ENCODE data around the gene TIMM44. TPM values are rescaled to one million over a fixed set of nuclear protein-coding genes. Genes with fewer than 3 reads are reported as not detected.

The TIMM44 gene
- total and polyA plus RNA-seq, 10 of the 15 experiments (the other 5 are each of a cell fraction or from before 2014, with no cell fraction given): 6.6 to 90.7 (median 57.6) TPM

DNA sequence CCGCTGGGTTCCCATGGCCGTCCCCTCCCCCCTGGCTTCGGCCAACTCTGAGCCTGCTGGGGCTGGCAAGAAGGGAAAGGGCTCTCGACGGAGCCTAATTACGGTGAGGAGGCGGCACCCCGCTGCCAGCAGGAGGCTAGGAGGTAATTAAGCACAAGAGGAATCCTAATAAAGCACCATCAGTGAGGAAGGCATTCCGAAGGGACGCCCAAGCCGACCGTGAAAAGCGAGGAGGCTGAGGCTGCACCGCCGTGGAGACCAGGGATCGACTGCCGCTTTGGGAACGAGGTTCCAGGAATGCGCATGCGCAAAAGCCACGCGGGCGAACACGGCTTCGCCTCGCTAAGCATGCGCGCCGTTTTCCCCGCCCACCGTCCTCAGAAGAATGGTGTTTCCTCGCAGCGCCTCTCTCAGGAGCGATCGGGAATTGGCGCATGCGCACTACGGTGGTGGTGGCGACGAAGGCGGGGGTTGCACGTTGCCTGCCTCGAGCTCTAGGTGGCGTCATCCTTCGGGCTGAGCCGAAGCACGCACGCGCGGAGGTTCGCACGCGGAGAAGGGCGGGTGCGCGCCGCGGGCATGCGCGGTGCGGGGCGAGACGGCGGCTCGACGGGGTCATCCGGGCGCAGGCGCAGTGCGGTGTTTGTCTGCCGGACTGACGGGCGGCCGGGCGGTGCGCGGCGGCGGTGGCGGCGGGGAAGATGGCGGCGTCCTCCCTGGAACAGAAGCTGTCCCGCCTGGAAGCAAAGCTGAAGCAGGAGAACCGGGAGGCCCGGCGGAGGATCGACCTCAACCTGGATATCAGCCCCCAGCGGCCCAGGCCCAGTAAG lies 40.0 kb downstream of the TIMM44 start, which contains the start of gene MAP2K7 (continued):
- TF ChIP-seq CHD2 (IDR thresholded peaks at IDR 0.05; ENCODE audit: borderline replicate concordance, low read depth, low read length) (peak; percentile 11; the same call in 1 of the 2 replicates), MTA3 (IDR thresholded peaks at IDR 0.05; ENCODE audit: borderline replicate concordance, low read length) (no peak), POLR2AphosphoS2 (IDR thresholded peaks at IDR 0.05; ENCODE audit: low read depth, low read length) (peak; percentile 94), HDAC2 (IDR thresholded peaks at IDR 0.05) (no peak), PML (IDR thresholded peaks at IDR 0.05; ENCODE audit: low read length) (peak; percentile 51; the same call in 1 of the 2 replicates), SMARCA5 (IDR thresholded peaks at IDR 0.05) (no peak; the same call in 1 of the 2 replicates), FOS (IDR thresholded peaks at IDR 0.05; ENCODE audit: borderline replicate concordance, extremely low read depth, insufficient read length) (no peak), IKZF2 (IDR thresholded peaks at IDR 0.05) (peak; percentile 36 to 52; a peak in 2 of 4 replicates), EED (IDR thresholded peaks at IDR 0.05; ENCODE audit: low read depth) (peak; percentile 68), SMAD5 (IDR thresholded peaks at IDR 0.05; ENCODE audit: low read depth) (peak; percentile 51; the same call in 1 of the 2 replicates), ASH2L (IDR thresholded peaks at IDR 0.05; ENCODE audit: borderline replicate concordance, low read depth) (no peak), CHD1 (IDR thresholded peaks at IDR 0.05; ENCODE audit: low read depth, low read length) (0 out of 2 replicates have a peak, but pooled peaks have one; percentile 31)
- TF ChIP-seq, protein P1, sequence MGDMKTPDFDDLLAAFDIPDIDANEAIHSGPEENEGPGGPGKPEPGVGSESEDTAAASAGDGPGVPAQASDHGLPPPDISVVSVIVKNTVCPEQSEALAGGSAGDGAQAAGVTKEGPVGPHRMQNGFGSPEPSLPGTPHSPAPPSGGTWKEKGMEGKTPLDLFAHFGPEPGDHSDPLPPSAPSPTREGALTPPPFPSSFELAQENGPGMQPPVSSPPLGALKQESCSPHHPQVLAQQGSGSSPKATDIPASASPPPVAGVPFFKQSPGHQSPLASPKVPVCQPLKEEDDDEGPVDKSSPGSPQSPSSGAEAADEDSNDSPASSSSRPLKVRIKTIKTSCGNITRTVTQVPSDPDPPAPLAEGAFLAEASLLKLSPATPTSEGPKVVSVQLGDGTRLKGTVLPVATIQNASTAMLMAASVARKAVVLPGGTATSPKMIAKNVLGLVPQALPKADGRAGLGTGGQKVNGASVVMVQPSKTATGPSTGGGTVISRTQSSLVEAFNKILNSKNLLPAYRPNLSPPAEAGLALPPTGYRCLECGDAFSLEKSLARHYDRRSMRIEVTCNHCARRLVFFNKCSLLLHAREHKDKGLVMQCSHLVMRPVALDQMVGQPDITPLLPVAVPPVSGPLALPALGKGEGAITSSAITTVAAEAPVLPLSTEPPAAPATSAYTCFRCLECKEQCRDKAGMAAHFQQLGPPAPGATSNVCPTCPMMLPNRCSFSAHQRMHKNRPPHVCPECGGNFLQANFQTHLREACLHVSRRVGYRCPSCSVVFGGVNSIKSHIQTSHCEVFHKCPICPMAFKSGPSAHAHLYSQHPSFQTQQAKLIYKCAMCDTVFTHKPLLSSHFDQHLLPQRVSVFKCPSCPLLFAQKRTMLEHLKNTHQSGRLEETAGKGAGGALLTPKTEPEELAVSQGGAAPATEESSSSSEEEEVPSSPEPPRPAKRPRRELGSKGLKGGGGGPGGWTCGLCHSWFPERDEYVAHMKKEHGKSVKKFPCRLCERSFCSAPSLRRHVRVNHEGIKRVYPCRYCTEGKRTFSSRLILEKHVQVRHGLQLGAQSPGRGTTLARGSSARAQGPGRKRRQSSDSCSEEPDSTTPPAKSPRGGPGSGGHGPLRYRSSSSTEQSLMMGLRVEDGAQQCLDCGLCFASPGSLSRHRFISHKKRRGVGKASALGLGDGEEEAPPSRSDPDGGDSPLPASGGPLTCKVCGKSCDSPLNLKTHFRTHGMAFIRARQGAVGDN (IDR thresholded peaks at IDR 0.05): peak; percentile 83
- TF ChIP-seq, protein P2, sequence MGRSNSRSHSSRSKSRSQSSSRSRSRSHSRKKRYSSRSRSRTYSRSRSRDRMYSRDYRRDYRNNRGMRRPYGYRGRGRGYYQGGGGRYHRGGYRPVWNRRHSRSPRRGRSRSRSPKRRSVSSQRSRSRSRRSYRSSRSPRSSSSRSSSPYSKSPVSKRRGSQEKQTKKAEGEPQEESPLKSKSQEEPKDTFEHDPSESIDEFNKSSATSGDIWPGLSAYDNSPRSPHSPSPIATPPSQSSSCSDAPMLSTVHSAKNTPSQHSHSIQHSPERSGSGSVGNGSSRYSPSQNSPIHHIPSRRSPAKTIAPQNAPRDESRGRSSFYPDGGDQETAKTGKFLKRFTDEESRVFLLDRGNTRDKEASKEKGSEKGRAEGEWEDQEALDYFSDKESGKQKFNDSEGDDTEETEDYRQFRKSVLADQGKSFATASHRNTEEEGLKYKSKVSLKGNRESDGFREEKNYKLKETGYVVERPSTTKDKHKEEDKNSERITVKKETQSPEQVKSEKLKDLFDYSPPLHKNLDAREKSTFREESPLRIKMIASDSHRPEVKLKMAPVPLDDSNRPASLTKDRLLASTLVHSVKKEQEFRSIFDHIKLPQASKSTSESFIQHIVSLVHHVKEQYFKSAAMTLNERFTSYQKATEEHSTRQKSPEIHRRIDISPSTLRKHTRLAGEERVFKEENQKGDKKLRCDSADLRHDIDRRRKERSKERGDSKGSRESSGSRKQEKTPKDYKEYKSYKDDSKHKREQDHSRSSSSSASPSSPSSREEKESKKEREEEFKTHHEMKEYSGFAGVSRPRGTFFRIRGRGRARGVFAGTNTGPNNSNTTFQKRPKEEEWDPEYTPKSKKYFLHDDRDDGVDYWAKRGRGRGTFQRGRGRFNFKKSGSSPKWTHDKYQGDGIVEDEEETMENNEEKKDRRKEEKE (IDR thresholded peaks at IDR 0.05): no peak
- TF ChIP-seq, protein P3, sequence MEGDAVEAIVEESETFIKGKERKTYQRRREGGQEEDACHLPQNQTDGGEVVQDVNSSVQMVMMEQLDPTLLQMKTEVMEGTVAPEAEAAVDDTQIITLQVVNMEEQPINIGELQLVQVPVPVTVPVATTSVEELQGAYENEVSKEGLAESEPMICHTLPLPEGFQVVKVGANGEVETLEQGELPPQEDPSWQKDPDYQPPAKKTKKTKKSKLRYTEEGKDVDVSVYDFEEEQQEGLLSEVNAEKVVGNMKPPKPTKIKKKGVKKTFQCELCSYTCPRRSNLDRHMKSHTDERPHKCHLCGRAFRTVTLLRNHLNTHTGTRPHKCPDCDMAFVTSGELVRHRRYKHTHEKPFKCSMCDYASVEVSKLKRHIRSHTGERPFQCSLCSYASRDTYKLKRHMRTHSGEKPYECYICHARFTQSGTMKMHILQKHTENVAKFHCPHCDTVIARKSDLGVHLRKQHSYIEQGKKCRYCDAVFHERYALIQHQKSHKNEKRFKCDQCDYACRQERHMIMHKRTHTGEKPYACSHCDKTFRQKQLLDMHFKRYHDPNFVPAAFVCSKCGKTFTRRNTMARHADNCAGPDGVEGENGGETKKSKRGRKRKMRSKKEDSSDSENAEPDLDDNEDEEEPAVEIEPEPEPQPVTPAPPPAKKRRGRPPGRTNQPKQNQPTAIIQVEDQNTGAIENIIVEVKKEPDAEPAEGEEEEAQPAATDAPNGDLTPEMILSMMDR (IDR thresholded peaks at IDR 0.05 in 2 of 3, conservative IDR thresholded peaks at IDR 0.05 in 1 of 3; ENCODE audit: control insufficient read depth in 2 of 3, extremely low read depth in 1 of 3, insufficient read depth in 1 of 3, low read depth in 3 of 3, low read length in 3 of 3): peak; percentile 65 to 99 (median 90); a peak in 5 of 6 replicates
- TF ChIP-seq, protein P4, sequence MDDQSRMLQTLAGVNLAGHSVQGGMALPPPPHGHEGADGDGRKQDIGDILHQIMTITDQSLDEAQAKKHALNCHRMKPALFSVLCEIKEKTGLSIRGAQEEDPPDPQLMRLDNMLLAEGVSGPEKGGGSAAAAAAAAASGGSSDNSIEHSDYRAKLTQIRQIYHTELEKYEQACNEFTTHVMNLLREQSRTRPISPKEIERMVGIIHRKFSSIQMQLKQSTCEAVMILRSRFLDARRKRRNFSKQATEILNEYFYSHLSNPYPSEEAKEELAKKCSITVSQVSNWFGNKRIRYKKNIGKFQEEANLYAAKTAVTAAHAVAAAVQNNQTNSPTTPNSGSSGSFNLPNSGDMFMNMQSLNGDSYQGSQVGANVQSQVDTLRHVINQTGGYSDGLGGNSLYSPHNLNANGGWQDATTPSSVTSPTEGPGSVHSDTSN (IDR thresholded peaks at IDR 0.05; ENCODE audit: insufficient replicate concordance, low read depth, low read length): peak; percentile 46
- TF ChIP-seq, protein P5, sequence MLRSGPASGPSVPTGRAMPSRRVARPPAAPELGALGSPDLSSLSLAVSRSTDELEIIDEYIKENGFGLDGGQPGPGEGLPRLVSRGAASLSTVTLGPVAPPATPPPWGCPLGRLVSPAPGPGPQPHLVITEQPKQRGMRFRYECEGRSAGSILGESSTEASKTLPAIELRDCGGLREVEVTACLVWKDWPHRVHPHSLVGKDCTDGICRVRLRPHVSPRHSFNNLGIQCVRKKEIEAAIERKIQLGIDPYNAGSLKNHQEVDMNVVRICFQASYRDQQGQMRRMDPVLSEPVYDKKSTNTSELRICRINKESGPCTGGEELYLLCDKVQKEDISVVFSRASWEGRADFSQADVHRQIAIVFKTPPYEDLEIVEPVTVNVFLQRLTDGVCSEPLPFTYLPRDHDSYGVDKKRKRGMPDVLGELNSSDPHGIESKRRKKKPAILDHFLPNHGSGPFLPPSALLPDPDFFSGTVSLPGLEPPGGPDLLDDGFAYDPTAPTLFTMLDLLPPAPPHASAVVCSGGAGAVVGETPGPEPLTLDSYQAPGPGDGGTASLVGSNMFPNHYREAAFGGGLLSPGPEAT (IDR thresholded peaks at IDR 0.05; ENCODE audit: low read depth): peak; percentile 23; the same call in 1 of the 2 replicates

All from GM12878 (cell line).